ENCODE measurements around the gene GAGE12G.
"Not testable (repeated sequence)": the region's sequence is repeated elsewhere in the genome, so short reads cannot be mapped to it uniquely, and the experiment has no call there.

GAGE12G gene, protein sequence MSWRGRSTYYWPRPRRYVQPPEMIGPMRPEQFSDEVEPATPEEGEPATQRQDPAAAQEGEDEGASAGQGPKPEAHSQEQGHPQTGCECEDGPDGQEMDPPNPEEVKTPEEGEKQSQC

DNA sequence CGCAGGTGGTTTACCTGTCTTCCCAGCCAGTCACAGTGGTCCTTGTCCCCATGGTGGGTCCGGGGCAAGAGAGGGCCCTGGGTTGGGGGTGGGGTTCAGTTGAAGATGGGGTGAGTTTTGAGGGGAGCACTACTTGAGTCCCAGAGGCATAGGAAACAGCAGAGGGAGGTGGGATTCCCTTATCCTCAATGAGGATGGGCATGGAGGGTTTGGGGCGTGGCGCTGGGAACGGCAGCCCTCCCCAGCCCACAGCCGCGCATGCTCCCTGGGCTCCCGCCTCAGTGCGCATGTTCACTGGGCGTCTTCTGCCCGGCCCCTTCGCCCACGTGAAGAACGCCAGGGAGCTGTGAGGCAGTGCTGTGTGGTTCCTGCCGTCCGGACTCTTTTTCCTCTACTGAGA is at the start of gene GAGE12G:
TSS of gene GAGE12G (plus strand) at position 301 of the 400 bp plus-strand sequence. CDS start 1,155 bp downstream, outside the sequence.
- not testable (repeated sequence) for H3K4me3 Mint-ChIP-seq, H3K9me3 Mint-ChIP-seq, DNase-seq, H3K27me3 Mint-ChIP-seq, H3K27ac Mint-ChIP-seq, H3K4me1 Mint-ChIP-seq, ATAC-seq

DNA sequence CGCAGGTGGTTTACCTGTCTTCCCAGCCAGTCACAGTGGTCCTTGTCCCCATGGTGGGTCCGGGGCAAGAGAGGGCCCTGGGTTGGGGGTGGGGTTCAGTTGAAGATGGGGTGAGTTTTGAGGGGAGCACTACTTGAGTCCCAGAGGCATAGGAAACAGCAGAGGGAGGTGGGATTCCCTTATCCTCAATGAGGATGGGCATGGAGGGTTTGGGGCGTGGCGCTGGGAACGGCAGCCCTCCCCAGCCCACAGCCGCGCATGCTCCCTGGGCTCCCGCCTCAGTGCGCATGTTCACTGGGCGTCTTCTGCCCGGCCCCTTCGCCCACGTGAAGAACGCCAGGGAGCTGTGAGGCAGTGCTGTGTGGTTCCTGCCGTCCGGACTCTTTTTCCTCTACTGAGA is 38.3 kb upstream of the GAGE12G start, which contains the start of gene GAGE12C:
TSS of gene GAGE12C (plus strand) at position 301 of the 400 bp plus-strand sequence. CDS start 1,155 bp downstream, outside the sequence.
- not testable (repeated sequence) for H3K27me3 Mint-ChIP-seq, H3K27ac Mint-ChIP-seq, DNase-seq, H3K4me3 Mint-ChIP-seq, ATAC-seq, H3K4me1 Mint-ChIP-seq, H3K9me3 Mint-ChIP-seq

DNA sequence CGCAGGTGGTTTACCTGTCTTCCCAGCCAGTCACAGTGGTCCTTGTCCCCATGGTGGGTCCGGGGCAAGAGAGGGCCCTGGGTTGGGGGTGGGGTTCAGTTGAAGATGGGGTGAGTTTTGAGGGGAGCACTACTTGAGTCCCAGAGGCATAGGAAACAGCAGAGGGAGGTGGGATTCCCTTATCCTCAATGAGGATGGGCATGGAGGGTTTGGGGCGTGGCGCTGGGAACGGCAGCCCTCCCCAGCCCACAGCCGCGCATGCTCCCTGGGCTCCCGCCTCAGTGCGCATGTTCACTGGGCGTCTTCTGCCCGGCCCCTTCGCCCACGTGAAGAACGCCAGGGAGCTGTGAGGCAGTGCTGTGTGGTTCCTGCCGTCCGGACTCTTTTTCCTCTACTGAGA is 28.8 kb upstream of the GAGE12G start, which contains the start of gene GAGE12D:
TSS of gene GAGE12D (plus strand) at position 301 of the 400 bp plus-strand sequence. CDS start 1,155 bp downstream, outside the sequence.
- not testable (repeated sequence) for H3K27ac Mint-ChIP-seq, DNase-seq, H3K27me3 Mint-ChIP-seq, ATAC-seq, H3K9me3 Mint-ChIP-seq, H3K4me1 Mint-ChIP-seq, H3K4me3 Mint-ChIP-seq

DNA sequence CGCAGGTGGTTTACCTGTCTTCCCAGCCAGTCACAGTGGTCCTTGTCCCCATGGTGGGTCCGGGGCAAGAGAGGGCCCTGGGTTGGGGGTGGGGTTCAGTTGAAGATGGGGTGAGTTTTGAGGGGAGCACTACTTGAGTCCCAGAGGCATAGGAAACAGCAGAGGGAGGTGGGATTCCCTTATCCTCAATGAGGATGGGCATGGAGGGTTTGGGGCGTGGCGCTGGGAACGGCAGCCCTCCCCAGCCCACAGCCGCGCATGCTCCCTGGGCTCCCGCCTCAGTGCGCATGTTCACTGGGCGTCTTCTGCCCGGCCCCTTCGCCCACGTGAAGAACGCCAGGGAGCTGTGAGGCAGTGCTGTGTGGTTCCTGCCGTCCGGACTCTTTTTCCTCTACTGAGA is 19.2 kb upstream of the GAGE12G start, which contains the start of gene GAGE12E:
TSS of gene GAGE12E (plus strand) at position 301 of the 400 bp plus-strand sequence. CDS start 1,155 bp downstream, outside the sequence.
- not testable (repeated sequence) for H3K4me1 Mint-ChIP-seq, DNase-seq, ATAC-seq, H3K27me3 Mint-ChIP-seq, H3K9me3 Mint-ChIP-seq, H3K27ac Mint-ChIP-seq, H3K4me3 Mint-ChIP-seq

DNA sequence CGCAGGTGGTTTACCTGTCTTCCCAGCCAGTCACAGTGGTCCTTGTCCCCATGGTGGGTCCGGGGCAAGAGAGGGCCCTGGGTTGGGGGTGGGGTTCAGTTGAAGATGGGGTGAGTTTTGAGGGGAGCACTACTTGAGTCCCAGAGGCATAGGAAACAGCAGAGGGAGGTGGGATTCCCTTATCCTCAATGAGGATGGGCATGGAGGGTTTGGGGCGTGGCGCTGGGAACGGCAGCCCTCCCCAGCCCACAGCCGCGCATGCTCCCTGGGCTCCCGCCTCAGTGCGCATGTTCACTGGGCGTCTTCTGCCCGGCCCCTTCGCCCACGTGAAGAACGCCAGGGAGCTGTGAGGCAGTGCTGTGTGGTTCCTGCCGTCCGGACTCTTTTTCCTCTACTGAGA is 9.7 kb upstream of the GAGE12G start, which contains the start of gene GAGE12F:
TSS of gene GAGE12F (plus strand) at position 301 of the 400 bp plus-strand sequence. CDS start 1,155 bp downstream, outside the sequence.
- not testable (repeated sequence) for ATAC-seq, H3K27ac Mint-ChIP-seq, H3K4me3 Mint-ChIP-seq, H3K4me1 Mint-ChIP-seq, H3K9me3 Mint-ChIP-seq, H3K27me3 Mint-ChIP-seq, DNase-seq

DNA sequence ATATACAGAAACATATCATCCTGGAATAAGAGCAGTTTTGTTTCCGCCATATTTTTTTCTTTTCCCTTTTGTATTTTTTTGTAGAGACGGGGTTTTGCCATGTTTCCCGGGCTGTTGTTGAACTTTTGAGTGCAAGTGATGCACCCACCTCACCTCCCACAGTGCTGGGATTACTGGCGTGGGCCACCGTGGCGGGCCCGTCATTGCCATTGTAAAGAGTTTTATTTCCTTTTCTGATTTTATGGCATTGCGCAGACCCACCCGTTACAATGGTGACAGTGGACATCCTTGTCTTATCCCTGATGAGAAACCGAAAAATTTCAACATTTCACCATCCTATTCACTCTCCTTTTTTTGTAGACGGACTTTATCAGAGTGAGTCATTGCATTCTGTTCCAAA is 1.5 kb upstream of the GAGE12G start:
- H3K4me3 Mint-ChIP-seq, H3K4me1 Mint-ChIP-seq, H3K9me3 Mint-ChIP-seq, H3K27me3 Mint-ChIP-seq, H3K27ac Mint-ChIP-seq, DNase-seq, ATAC-seq: not testable (repeated sequence)

DNA sequence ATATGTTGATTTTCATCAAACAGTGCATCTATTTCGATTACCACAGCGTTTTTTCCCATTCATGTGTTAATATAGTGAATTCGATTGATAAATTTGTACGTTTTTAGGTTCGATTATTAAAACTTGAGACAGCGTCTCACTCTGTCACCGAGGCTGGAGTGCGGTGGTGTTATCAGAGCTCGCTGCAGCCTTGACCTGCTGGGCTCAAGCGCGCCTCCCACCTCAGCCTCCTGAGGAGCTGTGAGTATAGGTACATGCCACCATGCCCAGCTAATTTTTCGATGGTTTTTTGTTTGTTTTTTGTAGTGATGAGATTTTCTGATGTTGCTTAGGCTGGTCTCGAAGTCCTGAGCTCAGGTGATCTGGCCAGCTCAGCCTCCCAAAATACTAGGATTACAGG is 1.0 kb upstream of the GAGE12G start:
- DNase-seq, H3K27ac Mint-ChIP-seq, H3K27me3 Mint-ChIP-seq, H3K9me3 Mint-ChIP-seq, ATAC-seq, H3K4me3 Mint-ChIP-seq, H3K4me1 Mint-ChIP-seq: not testable (repeated sequence)

DNA sequence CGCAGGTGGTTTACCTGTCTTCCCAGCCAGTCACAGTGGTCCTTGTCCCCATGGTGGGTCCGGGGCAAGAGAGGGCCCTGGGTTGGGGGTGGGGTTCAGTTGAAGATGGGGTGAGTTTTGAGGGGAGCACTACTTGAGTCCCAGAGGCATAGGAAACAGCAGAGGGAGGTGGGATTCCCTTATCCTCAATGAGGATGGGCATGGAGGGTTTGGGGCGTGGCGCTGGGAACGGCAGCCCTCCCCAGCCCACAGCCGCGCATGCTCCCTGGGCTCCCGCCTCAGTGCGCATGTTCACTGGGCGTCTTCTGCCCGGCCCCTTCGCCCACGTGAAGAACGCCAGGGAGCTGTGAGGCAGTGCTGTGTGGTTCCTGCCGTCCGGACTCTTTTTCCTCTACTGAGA is 9.4 kb downstream of the GAGE12G start, which contains the start of gene GAGE12H:
TSS of gene GAGE12H (plus strand) at position 301 of the 400 bp plus-strand sequence. CDS start 1,155 bp downstream, outside the sequence.
- not testable (repeated sequence) for H3K4me1 Mint-ChIP-seq, H3K4me3 Mint-ChIP-seq, DNase-seq, H3K27me3 Mint-ChIP-seq, H3K9me3 Mint-ChIP-seq, ATAC-seq, H3K27ac Mint-ChIP-seq

DNA sequence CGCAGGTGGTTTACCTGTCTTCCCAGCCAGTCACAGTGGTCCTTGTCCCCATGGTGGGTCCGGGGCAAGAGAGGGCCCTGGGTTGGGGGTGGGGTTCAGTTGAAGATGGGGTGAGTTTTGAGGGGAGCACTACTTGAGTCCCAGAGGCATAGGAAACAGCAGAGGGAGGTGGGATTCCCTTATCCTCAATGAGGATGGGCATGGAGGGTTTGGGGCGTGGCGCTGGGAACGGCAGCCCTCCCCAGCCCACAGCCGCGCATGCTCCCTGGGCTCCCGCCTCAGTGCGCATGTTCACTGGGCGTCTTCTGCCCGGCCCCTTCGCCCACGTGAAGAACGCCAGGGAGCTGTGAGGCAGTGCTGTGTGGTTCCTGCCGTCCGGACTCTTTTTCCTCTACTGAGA is 19.0 kb downstream of the GAGE12G start, which contains the start of gene GAGE2A:
TSS of gene GAGE2A (plus strand) at position 301 of the 400 bp plus-strand sequence. CDS start 1,155 bp downstream, outside the sequence.
- not testable (repeated sequence) for ATAC-seq, H3K27ac Mint-ChIP-seq, DNase-seq, H3K4me1 Mint-ChIP-seq, H3K9me3 Mint-ChIP-seq, H3K27me3 Mint-ChIP-seq, H3K4me3 Mint-ChIP-seq

DNA sequence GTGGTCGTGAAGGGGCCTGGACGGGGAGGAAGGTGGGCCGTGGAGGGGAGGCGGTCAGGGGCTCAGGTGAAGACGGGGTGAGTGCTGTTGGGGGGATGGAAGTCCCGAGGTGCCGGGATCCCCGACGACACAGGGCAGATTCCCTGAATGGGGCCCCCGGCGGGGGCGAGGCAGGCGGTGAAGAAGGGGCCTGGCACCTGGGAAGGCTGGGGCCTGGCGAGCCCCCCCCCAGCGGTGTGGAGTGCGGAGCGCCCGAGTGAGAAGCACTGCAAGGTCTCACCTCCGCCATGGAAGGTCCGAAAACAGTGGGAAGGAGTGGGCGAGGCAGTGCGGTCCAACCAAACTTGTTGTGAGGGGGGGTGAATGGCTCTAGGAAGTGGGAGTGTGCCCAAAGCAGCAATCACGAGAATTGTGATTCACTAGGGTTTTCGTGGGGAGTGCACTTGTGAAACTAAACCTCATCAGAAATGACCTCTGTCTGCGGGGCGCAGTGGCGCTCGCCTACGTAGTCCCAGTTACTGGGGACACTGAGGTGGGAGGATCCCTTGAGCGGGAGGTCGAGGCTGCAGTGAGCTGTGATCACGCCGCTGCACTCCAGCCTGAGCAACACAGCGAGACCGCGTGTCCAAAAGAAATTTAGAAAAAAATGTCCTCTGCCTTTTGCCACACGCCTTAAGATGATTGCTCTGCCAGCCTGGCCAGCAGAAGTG is 19.7 kb downstream of the GAGE12G start:
- not testable (repeated sequence) for ATAC-seq, H3K9me3 Mint-ChIP-seq, H3K4me3 Mint-ChIP-seq, H3K4me1 Mint-ChIP-seq, H3K27me3 Mint-ChIP-seq, H3K27ac Mint-ChIP-seq
- DNase-seq, result peak; percentile 1 to 9

DNA sequence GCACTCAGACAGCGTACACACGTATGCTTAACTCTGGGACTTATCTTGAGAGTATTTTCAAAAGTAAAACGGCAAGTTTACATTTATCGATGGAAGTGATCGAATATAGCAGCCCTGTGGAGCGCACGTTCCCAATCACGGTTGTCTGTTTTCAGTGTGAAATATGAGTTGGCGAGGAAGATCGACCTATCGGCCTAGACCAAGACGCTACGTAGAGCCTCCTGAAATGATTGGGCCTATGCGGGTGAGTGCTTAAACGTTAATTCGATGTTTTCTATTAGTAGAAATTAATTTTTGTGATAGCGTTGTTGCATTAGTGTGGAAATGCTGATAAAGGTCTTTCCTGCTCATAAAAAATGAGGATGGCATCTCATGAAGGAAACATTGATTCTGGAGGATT is 20.3 kb downstream of the GAGE12G start:
- H3K4me1 Mint-ChIP-seq, DNase-seq, H3K9me3 Mint-ChIP-seq, ATAC-seq, H3K4me3 Mint-ChIP-seq, H3K27me3 Mint-ChIP-seq, H3K27ac Mint-ChIP-seq: not testable (repeated sequence)

DNA sequence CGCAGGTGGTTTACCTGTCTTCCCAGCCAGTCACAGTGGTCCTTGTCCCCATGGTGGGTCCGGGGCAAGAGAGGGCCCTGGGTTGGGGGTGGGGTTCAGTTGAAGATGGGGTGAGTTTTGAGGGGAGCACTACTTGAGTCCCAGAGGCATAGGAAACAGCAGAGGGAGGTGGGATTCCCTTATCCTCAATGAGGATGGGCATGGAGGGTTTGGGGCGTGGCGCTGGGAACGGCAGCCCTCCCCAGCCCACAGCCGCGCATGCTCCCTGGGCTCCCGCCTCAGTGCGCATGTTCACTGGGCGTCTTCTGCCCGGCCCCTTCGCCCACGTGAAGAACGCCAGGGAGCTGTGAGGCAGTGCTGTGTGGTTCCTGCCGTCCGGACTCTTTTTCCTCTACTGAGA is 28.5 kb downstream of the GAGE12G start, which contains the start of gene GAGE1:
TSS of gene GAGE1 (plus strand) at position 301 of the 400 bp plus-strand sequence. CDS start 1,155 bp downstream, outside the sequence.
- H3K4me3 Mint-ChIP-seq, ATAC-seq, DNase-seq, H3K27ac Mint-ChIP-seq, H3K4me1 Mint-ChIP-seq, H3K9me3 Mint-ChIP-seq, H3K27me3 Mint-ChIP-seq: not testable (repeated sequence)

DNA sequence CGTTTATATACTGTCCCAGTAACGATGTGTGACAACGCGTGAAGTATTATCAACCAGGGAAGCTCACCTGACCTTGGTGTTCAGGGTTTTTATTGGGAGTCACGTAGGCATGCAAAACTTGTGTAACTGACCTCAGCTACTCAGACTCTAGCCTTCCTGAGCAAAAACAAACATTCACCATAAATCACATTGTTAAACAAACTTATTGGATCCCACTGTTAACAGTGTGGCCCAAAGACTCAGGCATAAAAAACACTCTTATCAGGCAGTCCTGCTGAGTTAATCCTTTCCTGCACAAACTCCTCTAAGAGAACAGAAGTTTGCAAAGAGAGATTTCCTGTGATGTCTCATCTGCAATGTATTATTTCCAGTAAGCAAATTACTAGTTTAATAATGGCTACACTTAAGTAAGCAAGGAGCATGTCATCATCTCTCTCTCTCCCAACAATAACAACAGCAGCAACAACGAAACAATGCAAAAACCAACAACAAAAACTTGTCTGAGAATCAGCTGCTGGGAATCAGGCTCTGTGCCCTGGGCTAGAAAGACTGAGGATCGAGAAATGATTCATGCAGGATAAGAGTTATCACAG is 40.6 kb downstream of the GAGE12G start:
- DNase-seq (no peak), ATAC-seq (no peak)
- Mint-ChIP-seq H3K27me3 (no peaks in the 10 kb centered on the region), H3K4me3 (no peak overlapping the region), H3K27ac (no peak overlapping the region), H3K4me1 (no peaks in the 10 kb centered on the region), H3K9me3 (no peaks in the 10 kb centered on the region)

DNA sequence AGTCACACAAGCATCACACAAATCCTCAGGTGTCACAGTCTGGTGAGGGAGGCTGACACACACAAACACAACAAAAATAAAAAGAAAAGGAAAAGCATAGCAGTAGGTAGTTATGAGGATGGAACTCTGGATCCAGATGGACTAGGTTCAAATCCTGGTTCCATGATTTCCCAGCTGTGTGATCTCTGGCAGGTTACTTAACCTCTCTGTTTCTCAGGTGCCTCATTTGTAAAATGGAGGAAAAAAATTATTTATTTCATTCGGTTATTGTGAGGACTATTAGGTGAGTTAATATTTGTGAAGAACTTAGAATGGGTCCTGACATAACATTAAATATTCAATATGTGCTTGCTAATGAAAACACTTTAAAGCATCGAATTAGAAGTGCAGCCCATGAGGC is 48.4 kb downstream of the GAGE12G start:
- H3K9me3 Mint-ChIP-seq, result no peaks in the 10 kb centered on the region
- H3K4me3 Mint-ChIP-seq, result no peak overlapping the region
- no peaks in the 10 kb centered on the region for H3K4me1 Mint-ChIP-seq
- no peaks in the 10 kb centered on the region for H3K27me3 Mint-ChIP-seq
- DNase-seq (no peak), ATAC-seq (no peak)
- no peak overlapping the region for H3K27ac Mint-ChIP-seq

Measured in stimulated activated naive CD8-positive, alpha-beta T cell treated with anti-CD3 and anti-CD28 coated beads, Interleukin-15, amount 100 ng/mL, for 72 hours (primary cell).